K562 (cell line): ENCODE results near the gene NFKB2. TPM values are rescaled to one million over a fixed set of nuclear protein-coding genes. Genes with fewer than 3 reads are reported as not detected.

Source experiments
- ATAC-seq: fragments of 200-7000 bp; cut with Tn5 transposase; 3 replicates; pipeline ENCODE4 v1.9.1; 2020; ENCODE audit warnings: moderate library complexity
- BruUV-seq: library from RNA; stranded (reverse); fragments of 400-500 nt; replicated peaks from 2 replicates; lab custom pipeline; 2021; lab: Mats Ljungman, UMichigan
- CTCF ChIA-PET: fragments of 300-600 bp; formaldehyde crosslinking; extraction: SDS; loops from one replicate; lab custom pipeline; 2021; ENCODE audit warnings: low intra/inter-chr PET ratio; lab: Yijun Ruan, JAX
- POLR2A ChIA-PET: fragments of 300-600, 350-650 bp; sonication (Branson Sonifier 250); formaldehyde crosslinking; extraction: SDS; loops from one replicate; lab custom pipeline; 2021; ENCODE audit warnings: antibody characterized with exemption, inconsistent platforms; lab: Yijun Ruan, JAX
- DNase-seq, 4 experiments: peaks; one replicate each; pipeline versions ENCODE4 v3.0.0 to v3.0.0-alpha.2; 2011 to 2018; ENCODE audit warnings: low spot score in 3 of 4, mixed read lengths in 3 of 4; ENCODE audit errors: extremely low read depth in 1 of 4
- FAIRE-seq: peaks from 2 replicates; lab custom pipeline; 2011; peaks lifted over from hg19 to GRCh38; lab: Jason Lieb, UNC
- H2AFZ ChIP-seq: 2 replicates; pipeline ENCODE4 v1.6.0; 2011; ENCODE audit warnings: low read depth, low read length, control low read depth, inconsistent platforms
- H3K27ac ChIP-seq: fragments of 200-600 bp; 3 replicates; pipeline ENCODE4 v1.8.0; 2011; ENCODE audit warnings: low read depth, mild to moderate bottlenecking, control low read depth, inconsistent platforms, low read length, moderate library complexity, mixed read lengths; ENCODE audit errors: extremely low read depth
- H3K27me3 ChIP-seq, 2 experiments: fragments of 300-600 bp in 1 of 2; 2 replicates in 1 of 2; 3 replicates in 1 of 2; pipeline versions ENCODE4 v1.6.0 to v1.8.0; 2011; ENCODE audit warnings: inconsistent platforms in 2 of 2, low read length in 2 of 2, mild to moderate bottlenecking in 1 of 2, mixed read lengths in 1 of 2, moderate library complexity in 1 of 2; ENCODE audit not compliant: control insufficient read depth in 2 of 2, insufficient read depth in 2 of 2
- H3K36me3 ChIP-seq: fragments of 300-600 bp; 3 replicates; pipeline ENCODE4 v1.8.0; 2011; ENCODE audit warnings: mild to moderate bottlenecking, low read length, inconsistent platforms; ENCODE audit not compliant: control insufficient read depth, insufficient read depth
- H3K4me1 ChIP-seq, 2 experiments: fragments of 200-600 bp in 1 of 2; replicated peaks in 1 of 2; 2 replicates in 1 of 2; 3 replicates in 1 of 2; pipeline versions ENCODE4 v1.5.1 to v1.8.0; 2011; ENCODE audit warnings: inconsistent platforms in 2 of 2, low read length in 2 of 2, mild to moderate bottlenecking in 1 of 2, mixed read lengths in 1 of 2, moderate library complexity in 1 of 2; ENCODE audit not compliant: control insufficient read depth in 2 of 2, insufficient read depth in 2 of 2
- H3K4me2 ChIP-seq: 2 replicates; pipeline ENCODE4 v1.6.1; 2011; ENCODE audit warnings: low read length, control low read depth, inconsistent platforms, mixed read lengths; ENCODE audit not compliant: insufficient read depth
- H3K4me3 ChIP-seq: fragments of 200-600 bp; sonication (generic), shearing (Covaris generic); 2 replicates; pipeline ENCODE4 v1.5.1; 2016; ENCODE audit warnings: control low read depth, inconsistent platforms
- H3K79me2 ChIP-seq: fragments of 200-600 bp; 3 replicates; pipeline ENCODE4 v1.8.0; 2011; ENCODE audit warnings: low read length, inconsistent platforms; ENCODE audit not compliant: control insufficient read depth, insufficient read depth
- H3K9ac ChIP-seq, 2 experiments: 2 replicates each; pipeline versions ENCODE4 v1.6.0 to v1.6.1; 2011; ENCODE audit warnings: low read depth in 2 of 2, low read length in 2 of 2, control low read depth in 1 of 2, inconsistent platforms in 1 of 2, mild to moderate bottlenecking in 1 of 2, mixed read lengths in 1 of 2; ENCODE audit not compliant: insufficient read depth in 1 of 2
- H3K9me1 ChIP-seq: one replicate; pipeline ENCODE4 v1.6.0; 2011; ENCODE audit warnings: inconsistent platforms, mild to moderate bottlenecking, low read length, moderate library complexity; ENCODE audit not compliant: control insufficient read depth, insufficient read depth
- H3K9me3 ChIP-seq: replicated peaks from 2 replicates; pipeline ENCODE4 v1.5.1; 2011; ENCODE audit warnings: low read depth, low read length, inconsistent platforms; ENCODE audit not compliant: control insufficient read depth, insufficient read depth
- H4K20me1 ChIP-seq: replicated peaks from 2 replicates; pipeline ENCODE4 v1.6.1; 2011; ENCODE audit warnings: low read length, inconsistent platforms, mixed read lengths; ENCODE audit not compliant: control insufficient read depth, insufficient read depth
- BHLHE40 ChIP-seq: IDR thresholded peaks from 2 replicates; pipeline ENCODE4 v1.6.1; 2011; ENCODE audit warnings: low read length, improper control_type of control experiment
- CXXC5 ChIP-seq: fragments of 250-450 bp; sonication (Bioruptor Pico); IDR thresholded peaks from 2 replicates; pipeline ENCODE4 v1.8.0; 2022; ENCODE audit warnings: inconsistent platforms, mild to moderate bottlenecking, moderate library complexity
- ERF ChIP-seq: fragments of 450-650 bp; formaldehyde crosslinking; IDR thresholded peaks from 2 replicates; pipeline ENCODE4 v1.4.0; 2020; ENCODE audit warnings: mild to moderate bottlenecking, mixed read lengths
- HDAC1 ChIP-seq, 2 experiments: fragments of 450-650 bp; IDR thresholded peaks; 2 replicates each; pipeline ENCODE4 v1.6.1; 2016 to 2017; ENCODE audit warnings: inconsistent platforms in 1 of 2, mild to moderate bottlenecking in 1 of 2, moderate library complexity in 1 of 2
- HDAC3 ChIP-seq: fragments of 450-650 bp; IDR thresholded peaks from 2 replicates; pipeline ENCODE4 v1.6.1; 2018; ENCODE audit warnings: borderline replicate concordance, mild to moderate bottlenecking, moderate library complexity; ENCODE audit not compliant: partially characterized antibody
- HMG20A ChIP-seq: fragments of 450-650 bp; formaldehyde crosslinking; conservative IDR thresholded peaks from 2 replicates; pipeline ENCODE4 v1.4.0; 2020; ENCODE audit warnings: mild to moderate bottlenecking, mixed read lengths
- KDM4B ChIP-seq, 2 experiments: fragments of 450-650 bp in 1 of 2; sonication (generic) in 1 of 2; IDR thresholded peaks; 2 replicates each; pipeline ENCODE4 v1.6.1; 2016 to 2017; ENCODE audit warnings: borderline replicate concordance in 2 of 2, antibody characterized with exemption in 1 of 2, low read depth in 1 of 2, mild to moderate bottlenecking in 1 of 2
- KLF13 ChIP-seq: fragments of 450-650 bp; IDR thresholded peaks from 2 replicates; pipeline ENCODE4 v1.6.1; 2016; ENCODE audit warnings: missing genetic modification characterization, low read depth, mild to moderate bottlenecking, missing compliant biosample characterization, moderate library complexity, borderline replicate concordance
- LARP7 ChIP-seq: fragments of 450-650 bp; IDR thresholded peaks from 2 replicates; pipeline ENCODE4 v1.6.1; 2016
- OTX1 ChIP-seq: fragments of 450-650 bp; formaldehyde crosslinking; IDR thresholded peaks from 2 replicates; pipeline ENCODE4 v1.4.0; 2022; ENCODE audit warnings: mild to moderate bottlenecking
- XRCC5 ChIP-seq: fragments of 200-400 bp; formaldehyde crosslinking; IDR thresholded peaks from 2 replicates; pipeline ENCODE4 v1.6.1; 2017; ENCODE audit warnings: low read depth, mild to moderate bottlenecking, low read length
- ZFX ChIP-seq: sonication (generic); formaldehyde crosslinking; IDR thresholded peaks from 2 replicates; pipeline ENCODE4 v1.8.0; 2022; ENCODE audit warnings: mild to moderate bottlenecking, missing genetic modification reagents, moderate library complexity
- ZNF174 ChIP-seq: fragments of 250-450 bp; sonication (Bioruptor Pico); IDR thresholded peaks from 2 replicates; pipeline ENCODE4 v1.4.0; 2020; ENCODE audit warnings: mild to moderate bottlenecking
- ZNF444 ChIP-seq: fragments of 250-450 bp; sonication (Bioruptor Pico); IDR thresholded peaks from 2 replicates; pipeline ENCODE4 v1.4.0; 2020; ENCODE audit warnings: mild to moderate bottlenecking, moderate library complexity
- WGBS: fragments of 100-300 bp; shearing (Covaris generic); methylation state at CpG from one replicate; pipeline ENCODE4 v1.1.6; 2016; ENCODE audit warnings: low coverage, mixed read lengths; ENCODE audit not compliant: insufficient coverage; ENCODE audit errors: missing lambda C conversion rate; 5-methylcytosine and 5-hydroxymethylcytosine counted together
- in situ Hi-C: fragments of 300-500 bp; cut with MboI; formaldehyde crosslinking; loops from 4 replicates; pipeline ENCODE4 v1.15.0; 2018; ENCODE audit warnings: inconsistent platforms, mixed read lengths
- intact Hi-C: fragments of 100-400 bp; cut with micrococcal nuclease; formaldehyde crosslinking; loops from 2 replicates; pipeline ENCODE4 v1.14.2; 2022
- polyA plus RNA-seq, 8 experiments: library from polyadenylated mRNA; depleted of rRNA in 4 of 8; stranded (reverse) in 5 of 8; unstranded in 3 of 8; fragments of >200 nt; fragmentation: Nextera tagmentation in 2 of 8; fragmentation: Illumina TruSeq in 1 of 8; extraction: Ambion mirVana in 2 of 8; extraction: Trizol in 1 of 8; gene quantifications; 2 replicates each; pipeline versions ENCODE4 v1.2.1 to v1.2.3, GENCODE V29; 2011 to 2014; ENCODE audit warnings: inconsistent platforms in 1 of 8, missing spikeins in 1 of 8
- total RNA-seq, 7 experiments: library from RNA; depleted of rRNA in 6 of 7; stranded (reverse); fragments of >200 nt in 6 of 7; fragmentation: Illumina TruSeq in 2 of 7; extraction: Trizol in 2 of 7; gene quantifications; 2 replicates each; pipeline versions ENCODE4 v1.2.1 to v1.2.3, GENCODE V29; 2011 to 2021; ENCODE audit warnings: low replicate concordance in 1 of 7
- TF ChIP-seq, protein P1 (sequence below), 2 experiments: fragments of 150-350 bp in 1 of 2; IDR thresholded peaks; 2 replicates each; pipeline ENCODE4 v1.6.1; 2012 to 2016; ENCODE audit warnings: low read depth in 2 of 2, low read length in 2 of 2, mild to moderate bottlenecking in 1 of 2, moderate library complexity in 1 of 2
- TF ChIP-seq, protein P2 (sequence below): fragments of 450-650 bp; formaldehyde crosslinking; IDR thresholded peaks from 2 replicates; pipeline ENCODE4 v1.4.0; 2020; ENCODE audit warnings: mild to moderate bottlenecking, moderate library complexity

Gene NFKB2
- total and polyA plus RNA-seq, 9 of the 15 experiments (the other 6 are each of a cell fraction or from before 2014, with no cell fraction given) = 0.07 to 20.3 (median 7.9) TPM

DNA sequence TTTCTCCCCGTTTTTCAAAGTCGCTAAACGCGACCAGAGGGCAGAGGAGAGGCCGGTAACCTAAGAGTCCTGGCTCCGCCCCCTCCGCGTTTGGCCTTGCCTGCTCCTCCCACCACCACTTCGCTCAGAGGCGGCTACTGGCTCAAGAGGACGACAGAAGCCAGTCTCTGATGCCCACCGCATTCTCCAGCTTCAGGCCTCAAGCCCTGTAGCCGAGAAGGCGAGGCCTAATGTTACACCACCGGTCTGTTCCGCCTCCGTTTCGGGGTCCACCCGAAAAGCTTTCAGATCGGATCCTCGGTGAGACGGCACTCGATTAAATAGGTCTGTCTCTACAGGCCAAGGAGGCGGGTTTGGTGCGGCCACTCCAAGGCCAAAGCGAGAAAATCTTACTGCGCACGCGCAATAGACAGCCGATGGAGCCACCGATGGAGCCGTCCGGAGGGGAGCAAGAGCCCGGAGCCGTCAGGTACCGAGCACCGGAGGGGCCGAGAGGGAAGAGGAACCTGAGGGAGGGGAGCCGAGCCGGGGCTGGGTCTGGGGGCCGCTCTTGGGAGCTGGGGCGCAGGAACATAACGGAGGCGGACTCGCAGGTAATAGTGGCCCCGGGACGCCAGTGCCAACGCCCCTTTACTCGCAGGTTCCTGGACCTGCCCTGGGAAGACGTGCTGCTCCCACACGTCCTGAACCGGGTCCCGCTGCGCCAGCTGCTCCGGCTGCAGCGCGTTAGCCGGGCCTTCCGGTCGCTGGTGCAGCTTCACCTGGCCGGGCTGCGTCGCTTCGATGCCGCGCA lies 25.4 kb downstream of the NFKB2 start, which contains the start of gene FBXL15:
Gene FBXL15, plus strand, starts transcription at position 123 of the 793 bp plus-strand sequence. Its CDS starts 294 bp downstream, at position 417.
- FAIRE-seq = peak; percentile 97
- BruUV-seq = no TSS peak
- Histone ChIP-seq H3K27me3 (no peaks in the 10 kb centered on the region), H3K4me2 (peak within 1 kb of the TSS; percentile 74), H2AFZ (peak within 1 kb of the TSS; percentile 87), H3K9me3 (no peaks in the 10 kb centered on the region), H3K9ac (peak within 1 kb of the TSS; percentile 65 to 96), H4K20me1 (no peaks in the 10 kb centered on the region), H3K79me2 (peaks cover 25% of the 10 kb centered on the region), H3K4me3 (peak within 1 kb of the TSS; percentile 93), H3K27ac (peak within 1 kb of the TSS; percentile 80), H3K36me3 (peaks cover 17% of the 10 kb centered on the region; the same call in 2 of the 3 replicates), H3K9me1 (no peaks in the 10 kb centered on the region), H3K4me1 (peaks cover 12 to 59% of the 10 kb centered on the region in 2 experiments; a peak in 4 of 5 replicates)
- 0% methylated on average over 49 of the region's 66 CpGs for WGBS
- intact Hi-C loops = loop anchor here (1.0 to 5.0 kb wide), 2 partner anchors 26 to 41 kb away; partner anchors contain the start of gene NFKB2
- ChIA-PET POLR2A (interaction anchor here (0.6 to 5.3 kb wide), 14 partner anchors 10 to 925 kb away, joined by 3 to 34 read pairs (median 4); partner anchors contain the start of genes C10orf95, CUEDC2, GBF1 and PITX3), CTCF (no interaction called here)
- in situ Hi-C loops = no loop called here
- DNase-seq = peak; percentile 76 to 96 (median 84)
- ATAC-seq = peak; percentile 72
- peak; percentile 93 for TF ChIP-seq ZFX
- TF ChIP-seq BHLHE40 = peak; percentile 25; the same call in 1 of the 2 replicates
- TF ChIP-seq HMG20A (CRISPR knock-in tag) = no peak
- TF ChIP-seq KLF13 (tag) = no peak
- peak; percentile 59; the same call in 1 of the 2 replicates for TF ChIP-seq CXXC5 (CRISPR knock-in tag)
- TF ChIP-seq HDAC3 = no peak
- TF ChIP-seq XRCC5 = peak; percentile 97
- TF ChIP-seq ERF (CRISPR knock-in tag) = no peak
- no peak for TF ChIP-seq ZNF174 (CRISPR knock-in tag)
- TF ChIP-seq HDAC1 (IDR thresholded peaks at IDR 0.05) = peak in 1 of 2 experiments; percentile 46; a peak in 1 of 4 replicates
- no peak for TF ChIP-seq OTX1 (CRISPR knock-in tag)
- 0 out of 2 replicates have a peak, but pooled peaks have one; percentile 76 for TF ChIP-seq LARP7
- TF ChIP-seq, protein P1, sequence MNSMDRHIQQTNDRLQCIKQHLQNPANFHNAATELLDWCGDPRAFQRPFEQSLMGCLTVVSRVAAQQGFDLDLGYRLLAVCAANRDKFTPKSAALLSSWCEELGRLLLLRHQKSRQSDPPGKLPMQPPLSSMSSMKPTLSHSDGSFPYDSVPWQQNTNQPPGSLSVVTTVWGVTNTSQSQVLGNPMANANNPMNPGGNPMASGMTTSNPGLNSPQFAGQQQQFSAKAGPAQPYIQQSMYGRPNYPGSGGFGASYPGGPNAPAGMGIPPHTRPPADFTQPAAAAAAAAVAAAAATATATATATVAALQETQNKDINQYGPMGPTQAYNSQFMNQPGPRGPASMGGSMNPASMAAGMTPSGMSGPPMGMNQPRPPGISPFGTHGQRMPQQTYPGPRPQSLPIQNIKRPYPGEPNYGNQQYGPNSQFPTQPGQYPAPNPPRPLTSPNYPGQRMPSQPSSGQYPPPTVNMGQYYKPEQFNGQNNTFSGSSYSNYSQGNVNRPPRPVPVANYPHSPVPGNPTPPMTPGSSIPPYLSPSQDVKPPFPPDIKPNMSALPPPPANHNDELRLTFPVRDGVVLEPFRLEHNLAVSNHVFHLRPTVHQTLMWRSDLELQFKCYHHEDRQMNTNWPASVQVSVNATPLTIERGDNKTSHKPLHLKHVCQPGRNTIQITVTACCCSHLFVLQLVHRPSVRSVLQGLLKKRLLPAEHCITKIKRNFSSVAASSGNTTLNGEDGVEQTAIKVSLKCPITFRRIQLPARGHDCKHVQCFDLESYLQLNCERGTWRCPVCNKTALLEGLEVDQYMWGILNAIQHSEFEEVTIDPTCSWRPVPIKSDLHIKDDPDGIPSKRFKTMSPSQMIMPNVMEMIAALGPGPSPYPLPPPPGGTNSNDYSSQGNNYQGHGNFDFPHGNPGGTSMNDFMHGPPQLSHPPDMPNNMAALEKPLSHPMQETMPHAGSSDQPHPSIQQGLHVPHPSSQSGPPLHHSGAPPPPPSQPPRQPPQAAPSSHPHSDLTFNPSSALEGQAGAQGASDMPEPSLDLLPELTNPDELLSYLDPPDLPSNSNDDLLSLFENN (IDR thresholded peaks at IDR 0.05; ENCODE audit: low read depth in 2 of 2, low read length in 2 of 2) = peak in 1 of 2 experiments; percentile 89; a peak in 2 of 4 replicates
- TF ChIP-seq KDM4B (IDR thresholded peaks at IDR 0.05; ENCODE audit: borderline replicate concordance in 2 of 2, low read depth in 1 of 2) = no peak
- no peak for TF ChIP-seq ZNF444
- TF ChIP-seq, protein P2, sequence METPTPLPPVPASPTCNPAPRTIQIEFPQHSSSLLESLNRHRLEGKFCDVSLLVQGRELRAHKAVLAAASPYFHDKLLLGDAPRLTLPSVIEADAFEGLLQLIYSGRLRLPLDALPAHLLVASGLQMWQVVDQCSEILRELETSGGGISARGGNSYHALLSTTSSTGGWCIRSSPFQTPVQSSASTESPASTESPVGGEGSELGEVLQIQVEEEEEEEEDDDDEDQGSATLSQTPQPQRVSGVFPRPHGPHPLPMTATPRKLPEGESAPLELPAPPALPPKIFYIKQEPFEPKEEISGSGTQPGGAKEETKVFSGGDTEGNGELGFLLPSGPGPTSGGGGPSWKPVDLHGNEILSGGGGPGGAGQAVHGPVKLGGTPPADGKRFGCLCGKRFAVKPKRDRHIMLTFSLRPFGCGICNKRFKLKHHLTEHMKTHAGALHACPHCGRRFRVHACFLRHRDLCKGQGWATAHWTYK (CRISPR knock-in tag) = 0 out of 2 replicates have a peak, but pooled peaks have one; percentile 51
